CD4-positive, alpha-beta T cell (primary cell): ENCODE results near the gene FYN. TPM values are rescaled to one million over a fixed set of nuclear protein-coding genes. Genes with fewer than 3 reads are reported as not detected.

ENCODE experiments used
- ATAC-seq: fragments of 200-7000 bp; cut with Tn5 transposase; one replicate; pipeline ENCODE4 v1.10.0; 2022; ENCODE audit warnings: mild to moderate bottlenecking; ENCODE audit not compliant: poor library complexity
- CTCF ChIA-PET: fragments of 350-600 bp; sonication (Branson Sonifier 250); formaldehyde crosslinking; loops from one replicate; lab custom pipeline; 2021; ENCODE audit warnings: antibody characterized with exemption, inconsistent platforms; lab: Charles Lee
- POLR2A ChIA-PET: fragments of 350-600 bp; sonication (Branson Sonifier 250); formaldehyde crosslinking; loops from one replicate; lab custom pipeline; 2021; ENCODE audit warnings: antibody characterized with exemption, inconsistent platforms; lab: Charles Lee
- DNase-seq, 14 experiments: peaks; one replicate each; pipeline ENCODE4 v3.0.0-alpha.2; 2013 to 2020; ENCODE audit warnings: mixed read lengths in 2 of 14
- H3K27ac ChIP-seq, 2 donors: one replicate each; pipeline versions ENCODE4 v1.5.1 to v1.7.0; 2013; ENCODE audit warnings: low read length in 2 of 2, low read depth in 1 of 2, mild to moderate bottlenecking in 1 of 2
- H3K27me3 ChIP-seq, 2 experiments: 1 replicate in 1 of 2; 2 replicates in 1 of 2; pipeline versions ENCODE4 v1.6.1 to v1.7.0; 2013; ENCODE audit warnings: low read length in 2 of 2, control low read depth in 1 of 2, mild to moderate bottlenecking in 1 of 2, moderate library complexity in 1 of 2; ENCODE audit not compliant: insufficient read depth in 2 of 2, control insufficient read depth in 1 of 2
- H3K36me3 ChIP-seq: one replicate; pipeline ENCODE4 v1.6.1; 2013; ENCODE audit warnings: low read length, control low read depth; ENCODE audit not compliant: insufficient read depth
- H3K4me1 ChIP-seq: one replicate; pipeline ENCODE4 v1.6.1; 2013; ENCODE audit warnings: low read length, control low read depth; ENCODE audit not compliant: insufficient read depth
- H3K4me3 ChIP-seq: one replicate; pipeline ENCODE4 v1.5.1; 2013; ENCODE audit warnings: mild to moderate bottlenecking, low read length, moderate library complexity
- H3K9me3 ChIP-seq, 2 experiments: 1 replicate in 1 of 2; 2 replicates in 1 of 2; pipeline versions ENCODE4 v1.6.1 to v1.7.0; 2013; ENCODE audit warnings: low read length in 2 of 2, mild to moderate bottlenecking in 2 of 2, control low read depth in 1 of 2, moderate library complexity in 1 of 2; ENCODE audit not compliant: control insufficient read depth in 1 of 2, insufficient read depth in 1 of 2
- H3K27ac Mint-ChIP-seq: one replicate; pipeline ENCODE4 v1.8.0; 2020; ENCODE audit warnings: mixed read lengths
- H3K27me3 Mint-ChIP-seq: one replicate; pipeline ENCODE4 v1.8.0; 2021; ENCODE audit warnings: mixed read lengths
- H3K36me3 Mint-ChIP-seq: one replicate; pipeline ENCODE4 v1.8.0; 2021; ENCODE audit warnings: low read depth, mixed read lengths
- H3K4me1 Mint-ChIP-seq: one replicate; pipeline ENCODE4 v1.8.0; 2021; ENCODE audit warnings: low read depth, mixed read lengths
- H3K4me3 Mint-ChIP-seq: one replicate; pipeline ENCODE4 v1.8.0; 2020; ENCODE audit warnings: mild to moderate bottlenecking, mixed read lengths
- H3K9me3 Mint-ChIP-seq: one replicate; pipeline ENCODE4 v1.8.0; 2020; ENCODE audit warnings: mixed read lengths
- CTCF ChIP-seq: fragments of 200-600 bp; IDR thresholded peaks from one replicate; pipeline ENCODE4 v1.8.0; 2022; ENCODE audit warnings: antibody characterized with exemption, mild to moderate bottlenecking
- intact Hi-C, 2 experiments: fragments of 100-400 bp; cut with DNase I in 1 of 2; cut with micrococcal nuclease in 1 of 2; formaldehyde crosslinking; loops; one replicate each; pipeline versions ENCODE4 v1.15.1 to v1.9.0; 2023 to 2025; cut with DNase I, micrococcal nuclease
- total RNA-seq, 174 experiments: library from RNA in 2 of 174; stranded (reverse) in 2 of 174; gene quantifications; one replicate each; pipeline ENCODE4 v1.2.3 and lab custom pipeline; 2021 to 2026

Gene FYN
- total RNA-seq, 2 experiments from 2014 or later = 419 TPM

GRCh38 chr6:111713811-111714210 is 159.4 kb downstream of the FYN start:
- Mint-ChIP-seq H3K4me3 (no peak overlapping the region), H3K4me1 (peaks cover 80% of the 10 kb centered on the region), H3K36me3 (peaks cover 96% of the 10 kb centered on the region), H3K9me3 (no peaks in the 10 kb centered on the region), H3K27ac (peak overlapping the region; percentile 93), H3K27me3 (no peaks in the 10 kb centered on the region)
- CTCF ChIA-PET = no interaction called here
- H3K36me3 ChIP-seq = peaks cover 75% of the 10 kb centered on the region
- H3K27ac ChIP-seq = peak overlapping the region in 1 of 2 donors; percentile 6
- POLR2A ChIA-PET = interaction anchor here (1.1 to 1.4 kb wide), 2 partner anchors 41 to 66 kb away, joined by 3 to 4 read pairs; no protein-coding TSS in a partner anchor
- intact Hi-C loops = loop anchor here in 1 of 2 experiments (5.0 kb wide), 2 partner anchors 33 to 88 kb away; no protein-coding TSS in a partner anchor
- peaks cover 53% of the 10 kb centered on the region for H3K4me1 ChIP-seq
- DNase-seq = no peak
- no peaks in the 10 kb centered on the region for H3K9me3 ChIP-seq
- no peak overlapping the region for H3K4me3 ChIP-seq
- TF ChIP-seq CTCF = no peak
- no peak for ATAC-seq
- no peaks in the 10 kb centered on the region for H3K27me3 ChIP-seq

- Mint-ChIP-seq H3K9me3 (no peaks in the 10 kb centered on the region), H3K36me3 (peaks cover 94% of the 10 kb centered on the region), H3K4me1 (peaks cover 74% of the 10 kb centered on the region), H3K4me3 (no peak overlapping the region), H3K27ac (peak overlapping the region; percentile 93), H3K27me3 (no peaks in the 10 kb centered on the region)
- no peak for DNase-seq
- Histone ChIP-seq H3K27me3 (no peaks in the 10 kb centered on the region), H3K9me3 (no peaks in the 10 kb centered on the region), H3K27ac (peak overlapping the region in 1 of 2 donors; percentile 45), H3K36me3 (peaks cover 75% of the 10 kb centered on the region), H3K4me3 (no peak overlapping the region), H3K4me1 (peaks cover 53% of the 10 kb centered on the region)
- ChIA-PET POLR2A (interaction anchor here (1.1 to 1.4 kb wide), 2 partner anchors 42 to 131 kb away, joined by 3 read pairs; no protein-coding TSS in a partner anchor), CTCF (no interaction called here)
- intact Hi-C loops = loop anchor here in 1 of 2 experiments (5.0 kb wide), 2 partner anchors 34 to 89 kb away; no protein-coding TSS in a partner anchor
- ATAC-seq = no peak
- no peak for TF ChIP-seq CTCF
Measured at GRCh38 chr6:111713236-111713635, 160.0 kb downstream of the FYN start.

- DNase-seq = peak in 5 of 14 experiments; percentile 27 to 74 (median 39)
Measured at GRCh38 chr6:111711984-111712752, 161.1 kb downstream of the FYN start.

More at GRCh38 chr6:111711984-111712752, 161.1 kb downstream of the FYN start:
- Histone ChIP-seq H3K27ac (peak overlapping the region; percentile 39 to 53), H3K9me3 (no peaks in the 10 kb centered on the region), H3K36me3 (peaks cover 76% of the 10 kb centered on the region), H3K4me1 (peaks cover 53% of the 10 kb centered on the region), H3K27me3 (no peaks in the 10 kb centered on the region), H3K4me3 (no peak overlapping the region)
- peak overlapping the region; percentile 93 for H3K27ac Mint-ChIP-seq
- no peaks in the 10 kb centered on the region for H3K27me3 Mint-ChIP-seq
- H3K36me3 Mint-ChIP-seq = peaks cover 94% of the 10 kb centered on the region
- no peaks in the 10 kb centered on the region for H3K9me3 Mint-ChIP-seq
- intact Hi-C loops = loop anchor here (2.0 to 5.0 kb wide), 5 partner anchors 35 to 161 kb away; partner anchors contain the start of gene FYN (in 1 of the 2)
- POLR2A ChIA-PET = interaction anchor here (0.7 to 1.4 kb wide), 7 partner anchors 41 to 328 kb away, joined by 3 to 4 read pairs (median 3); no protein-coding TSS in a partner anchor
- TF ChIP-seq CTCF = no peak
- peak overlapping the region; percentile 28 for H3K4me3 Mint-ChIP-seq
- peak; percentile 37 for ATAC-seq
- CTCF ChIA-PET = interaction anchor here (1.0 kb wide), 1 partner anchor 261 kb away, joined by 3 read pairs; no protein-coding TSS in a partner anchor
- peaks cover 75% of the 10 kb centered on the region for H3K4me1 Mint-ChIP-seq
